ENCODE data around the gene LTBP1.
A peak's percentile ranks its signal among the peaks of the same experiment; 100 is the strongest.

LTBP1 gene

GRCh38 chr2:33104726-33105125 lies 158.0 kb downstream of the LTBP1 start:
- intact Hi-C loops (cut with DNase I; ENCODE audit: low total_unique reads), result no loop called here
- H3K4me3 ChIP-seq, result no peak overlapping the region
- TF ChIP-seq CTCF (IDR thresholded peaks at IDR 0.05), result no peak
- no peaks in the 10 kb centered on the region for H3K27me3 ChIP-seq
- H3K9me3 ChIP-seq, result no peaks in the 10 kb centered on the region
- H3K36me3 ChIP-seq, result no peaks in the 10 kb centered on the region
- peak overlapping the region; percentile 70 to 80 for H3K27ac ChIP-seq
- H3K4me1 ChIP-seq, result peaks cover 0 to 97% (median 35%) of the 10 kb centered on the region in 4 donors
- DNase-seq, result no peak

- no peak for TF ChIP-seq CTCF (IDR thresholded peaks at IDR 0.05)
- Histone ChIP-seq H3K36me3 (no peaks in the 10 kb centered on the region), H3K27ac (peak overlapping the region; percentile 70 to 80), H3K4me3 (no peak overlapping the region), H3K4me1 (peaks cover 0 to 97% (median 39%) of the 10 kb centered on the region in 4 donors), H3K9me3 (no peaks in the 10 kb centered on the region), H3K27me3 (no peaks in the 10 kb centered on the region)
- no peak for DNase-seq
- intact Hi-C loops (cut with DNase I; ENCODE audit: low total_unique reads), result no loop called here
Observed at GRCh38 chr2:33106115-33106514, 159.4 kb downstream of the LTBP1 start.

GRCh38 chr2:33107690-33108482 lies 161.1 kb downstream of the LTBP1 start:
- intact Hi-C loops (cut with DNase I; ENCODE audit: low total_unique reads), result no loop called here

GRCh38 chr2:33108483-33109443 lies 162.0 kb downstream of the LTBP1 start:
- no peak for TF ChIP-seq CTCF (IDR thresholded peaks at IDR 0.05)
- DNase-seq, result no peak
- intact Hi-C loops (cut with DNase I; ENCODE audit: low total_unique reads), result no loop called here
- H3K4me1 ChIP-seq, result peaks cover 0 to 95% (median 35%) of the 10 kb centered on the region in 4 donors
- no peaks in the 10 kb centered on the region for H3K27me3 ChIP-seq
- H3K36me3 ChIP-seq, result no peaks in the 10 kb centered on the region
- H3K4me3 ChIP-seq, result peak overlapping the region in 1 of 2 donors; percentile 3
- no peaks in the 10 kb centered on the region for H3K9me3 ChIP-seq
- peak overlapping the region; percentile 80 to 85 for H3K27ac ChIP-seq

More at GRCh38 chr2:33107690-33108482, 161.1 kb downstream of the LTBP1 start:
- Histone ChIP-seq H3K27me3 (no peaks in the 10 kb centered on the region), H3K4me3 (peak overlapping the region in 1 of 2 donors; percentile 3), H3K27ac (peak overlapping the region; percentile 80 to 85), H3K4me1 (peaks cover 0 to 97% (median 41%) of the 10 kb centered on the region in 4 donors), H3K36me3 (no peaks in the 10 kb centered on the region), H3K9me3 (no peaks in the 10 kb centered on the region)
- no peak for DNase-seq
- no peak for TF ChIP-seq CTCF (IDR thresholded peaks at IDR 0.05)

GRCh38 chr2:33110461-33110860 lies 163.7 kb downstream of the LTBP1 start:
- H3K27ac ChIP-seq, result peak overlapping the region; percentile 80 to 85
- no peaks in the 10 kb centered on the region for H3K36me3 ChIP-seq
- no peaks in the 10 kb centered on the region for H3K9me3 ChIP-seq
- intact Hi-C loops (cut with DNase I; ENCODE audit: low total_unique reads), result no loop called here
- no peak for DNase-seq
- H3K4me1 ChIP-seq, result peaks cover 0 to 93% (median 24%) of the 10 kb centered on the region in 4 donors
- no peak for TF ChIP-seq CTCF (IDR thresholded peaks at IDR 0.05)
- H3K27me3 ChIP-seq, result no peaks in the 10 kb centered on the region
- no peak overlapping the region for H3K4me3 ChIP-seq
